OCI-LY3 (cell line): ENCODE results near the gene TBPL1.

ENCODE experiments used
- CTCF ChIP-seq: fragments of 200-600, 300-600 bp; sonication (generic); IDR thresholded peaks from 2 replicates; pipeline ENCODE4 v1.5.1; 2014; ENCODE audit warnings: antibody characterized with exemption, low read length, low read depth
- EZH2phosphoT487 ChIP-seq: fragments of 200-600 bp; shearing (Covaris generic); IDR thresholded peaks from 2 replicates; pipeline ENCODE4 v1.6.1; 2018; ENCODE audit warnings: antibody characterized with exemption, mixed run types, low read depth

- TF ChIP-seq CTCF, result no peak
- TF ChIP-seq EZH2phosphoT487, result no peak
These were observed 61.6 kb downstream of the TBPL1 start for GRCh38 chr6:134014588-134015137.
